Subcutaneous adipose tissue (tissue), 4 donors: ENCODE measurements around the gene SLC25A21. TPM values are rescaled to one million over a fixed set of nuclear protein-coding genes. Genes with fewer than 3 reads are reported as not detected.

ENCODE experiments used
- CTCF ChIP-seq: fragments of 450-650 bp; IDR thresholded peaks from one replicate; pipeline ENCODE4 v1.5.1; 2016; ENCODE audit warnings: low read depth, mild to moderate bottlenecking, control low read depth, antibody characterized with exemption, moderate library complexity
- total RNA-seq, 4 donors: library from RNA; depleted of rRNA; stranded (reverse); fragments of >200 nt; gene quantifications; one replicate each; pipeline ENCODE4 v1.1.0, GENCODE V29; 2016

SLC25A21 gene
- total RNA-seq, 4 donors from 2014 or later, result 0.98 to 1.1 TPM; not detected in 2

DNA sequence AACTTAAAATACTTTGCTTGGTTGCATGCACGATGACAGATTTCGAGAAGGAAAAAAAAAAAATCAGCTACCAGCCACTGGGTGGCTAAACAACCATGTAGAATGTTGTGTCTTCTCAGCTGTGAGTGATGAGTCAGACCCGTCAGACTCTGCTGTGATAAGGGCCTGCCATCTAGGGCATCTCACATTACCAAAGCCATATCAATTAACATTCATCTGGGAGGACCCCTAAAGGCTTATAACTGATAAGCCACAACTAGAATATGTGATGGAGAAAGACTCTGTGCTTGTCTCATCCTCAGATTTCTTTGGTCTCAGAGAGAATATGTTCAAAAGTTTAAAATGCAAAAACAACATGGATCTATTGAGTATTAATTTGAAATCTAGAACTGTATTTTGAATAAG lies 399.3 kb downstream of the SLC25A21 start:
- TF ChIP-seq CTCF, result no peak

- no peak for TF ChIP-seq CTCF
Measured at GRCh38 chr14:36771028-36771640, 401.3 kb downstream of the SLC25A21 start.

DNA sequence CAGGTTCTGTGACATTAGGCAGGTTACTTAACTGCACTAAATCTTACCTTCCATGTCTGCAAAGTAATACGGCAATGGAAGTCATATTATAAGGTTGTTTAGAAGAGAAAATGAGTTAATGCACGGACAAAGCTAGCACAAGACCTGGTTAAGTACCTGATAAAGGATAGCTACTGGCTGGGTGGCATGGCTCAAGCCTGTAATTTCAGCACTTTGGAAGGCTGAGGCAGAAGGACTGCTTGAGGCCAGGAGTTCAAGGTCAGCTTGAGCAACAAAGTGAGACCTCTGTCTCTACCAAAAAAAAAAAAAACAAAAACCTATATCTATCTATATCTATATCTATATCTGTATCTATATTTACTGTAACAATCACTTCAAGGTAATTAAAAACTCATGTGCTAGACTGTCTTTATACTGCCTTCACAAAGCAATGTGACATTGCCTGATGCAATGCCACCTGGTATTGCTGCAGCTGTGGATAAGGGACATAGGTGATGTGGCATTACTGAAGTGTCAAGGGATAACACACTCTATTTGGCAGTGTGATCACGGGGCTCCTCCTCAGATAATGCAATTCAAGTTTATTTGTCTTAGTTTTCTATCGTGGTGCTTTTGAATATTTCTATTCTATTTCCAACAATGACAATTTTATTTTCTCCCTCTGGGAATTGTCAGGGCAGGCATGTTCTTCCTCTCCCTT lies 403.6 kb downstream of the SLC25A21 start:
- TF ChIP-seq CTCF, result no peak

DNA sequence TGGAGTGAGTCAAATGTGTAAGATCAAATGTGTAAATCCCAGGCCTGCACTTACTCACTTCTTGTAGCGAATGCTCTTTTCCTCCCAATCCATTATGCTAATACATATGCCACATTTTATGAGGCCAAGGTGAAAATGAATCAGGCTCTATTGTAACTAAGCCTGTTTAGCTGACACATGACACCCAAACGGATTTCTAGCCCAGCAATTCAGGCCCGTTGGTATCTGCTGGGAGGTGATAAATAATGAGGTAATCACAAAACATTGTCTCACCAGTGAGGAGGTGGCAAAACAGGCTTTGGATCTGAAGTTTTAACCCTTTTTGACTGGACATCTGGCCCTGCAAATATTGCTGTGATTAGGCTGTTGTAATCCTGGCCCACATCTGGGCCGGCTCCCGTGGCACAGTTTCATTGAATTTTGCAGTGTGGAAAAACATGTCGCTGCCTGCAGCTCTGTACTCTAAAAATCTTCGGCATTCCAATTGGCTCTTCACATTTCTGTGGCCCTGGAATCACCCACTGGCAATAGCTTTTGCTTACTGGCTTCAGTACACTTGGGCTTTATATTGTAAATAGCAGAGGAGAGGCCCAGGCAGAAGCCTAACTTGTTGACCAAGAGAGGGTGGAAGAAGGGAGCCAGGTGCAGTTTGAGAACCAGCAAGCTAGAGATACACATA lies 404.7 kb downstream of the SLC25A21 start:
- TF ChIP-seq CTCF, result no peak

- TF ChIP-seq CTCF, result no peak
Measured at GRCh38 chr14:36766974-36767373, 405.4 kb downstream of the SLC25A21 start.

DNA sequence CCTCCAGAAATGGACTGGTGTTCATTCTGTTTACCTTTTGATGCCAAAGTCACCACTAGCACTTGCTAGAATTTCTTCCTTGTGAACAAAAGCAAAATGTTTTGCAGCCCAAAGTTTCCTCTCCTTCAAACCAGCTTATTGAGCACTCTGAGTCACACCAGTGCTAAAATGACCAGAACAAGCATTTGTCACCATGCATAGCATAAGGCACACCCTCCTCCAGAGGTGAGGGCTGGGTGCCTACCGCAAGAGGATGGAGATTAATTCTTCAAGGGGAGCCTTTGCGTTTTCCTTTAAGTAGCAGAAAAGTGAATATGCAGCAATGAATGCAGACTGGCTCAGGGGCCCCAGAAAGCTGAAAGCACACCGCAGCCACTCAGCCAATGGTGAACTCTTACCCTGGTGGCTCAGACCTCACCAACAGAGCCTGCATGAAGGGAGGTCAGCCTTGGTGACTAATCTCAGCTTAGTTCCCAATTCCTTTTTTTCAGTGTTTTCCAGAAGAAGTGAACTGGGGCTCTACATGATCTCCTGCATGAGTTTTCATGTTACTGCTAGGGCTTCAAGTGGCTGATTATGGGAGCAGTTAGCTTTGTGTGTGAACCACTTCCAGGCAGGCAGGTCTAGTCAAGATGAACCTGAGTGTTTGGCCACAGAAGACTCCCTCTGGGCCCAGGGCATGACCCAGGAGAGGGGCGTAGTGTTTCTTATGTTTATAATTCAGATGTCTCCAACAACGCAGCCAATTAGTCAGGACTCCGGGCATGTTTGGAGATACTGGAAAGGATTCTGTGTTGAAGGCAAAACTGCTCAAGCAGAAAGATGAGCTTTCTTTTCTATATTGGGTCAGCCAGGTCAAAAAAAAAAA lies 414.4 kb downstream of the SLC25A21 start:
- TF ChIP-seq CTCF, result no peak

DNA sequence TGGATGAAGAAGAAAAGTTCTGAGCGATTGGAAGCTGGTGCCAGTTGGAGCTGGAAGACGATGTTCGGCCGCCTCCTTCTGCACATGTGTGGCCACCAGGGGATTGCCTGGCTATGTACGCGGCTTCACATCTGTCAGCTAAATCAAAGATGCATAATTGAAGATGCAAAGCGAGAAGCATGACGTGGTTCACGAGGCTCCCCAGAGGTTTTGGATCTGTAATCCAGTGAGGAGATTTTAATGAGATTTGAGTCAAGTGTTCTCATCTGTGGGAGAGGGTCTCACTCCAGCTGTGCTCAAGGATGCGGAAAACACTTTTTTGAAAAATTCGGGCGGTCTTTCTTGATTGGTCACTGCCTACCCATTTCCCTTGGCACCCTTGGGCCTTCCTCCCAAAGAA lies 416.2 kb downstream of the SLC25A21 start:
- no peak for TF ChIP-seq CTCF
